ENCODE results near the gene SMAGP. TPM values are rescaled to one million over a fixed set of nuclear protein-coding genes. Genes with fewer than 3 reads are reported as not detected.

The SMAGP gene
- total RNA-seq, 2 experiments from 2014 or later = 2.5 to 3.0 TPM

GRCh38 chr12:51217133-51217967 lies 52.9 kb downstream of the SMAGP start:
- Mint-ChIP-seq H3K4me3 (peak overlapping the region; percentile 94), H3K9me3 (no peaks in the 10 kb centered on the region), H3K27ac (peak overlapping the region; percentile 98), H3K27me3 (no peaks in the 10 kb centered on the region), H3K36me3 (ENCODE audit: low read depth) (peaks cover 10% of the 10 kb centered on the region), H3K4me1 (ENCODE audit: low read depth) (peaks cover 33% of the 10 kb centered on the region)
- ATAC-seq (ENCODE audit: poor library complexity) (peak; percentile 45), DNase-seq (peak; percentile 42 to 79 (median 51))
- ChIA-PET POLR2A (interaction anchor here (0.9 to 5.1 kb wide), 26 partner anchors 8 to 1789 kb away, joined by 3 to 221 read pairs (median 9); partner anchors contain the start of genes ATF1, BIN2, CSRNP2 and DAZAP2), CTCF (interaction anchor here (0.5 to 4.0 kb wide), 13 partner anchors 18 to 195 kb away, joined by 3 to 40 read pairs (median 5); partner anchors contain the start of genes DAZAP2, SMAGP and TFCP2)
- Histone ChIP-seq H3K4me1 (ENCODE audit: insufficient read depth, low read length) (peaks cover 16% of the 10 kb centered on the region), H3K36me3 (ENCODE audit: insufficient read depth, low read length) (no peaks in the 10 kb centered on the region), H3K27me3 (ENCODE audit: control insufficient read depth in 1 of 2, insufficient read depth in 2 of 2, low read length in 2 of 2) (no peaks in the 10 kb centered on the region), H3K4me3 (ENCODE audit: low read length) (peak overlapping the region; percentile 98), H3K27ac (ENCODE audit: low read depth in 1 of 2, low read length in 2 of 2) (peak overlapping the region; percentile 86 to 92), H3K9me3 (ENCODE audit: control insufficient read depth in 1 of 2, insufficient read depth in 1 of 2, low read length in 2 of 2) (no peaks in the 10 kb centered on the region)
- TF ChIP-seq CTCF (IDR thresholded peaks at IDR 0.05) = no peak
- intact Hi-C loops (cut with DNase I, micrococcal nuclease) = loop anchor here (2.0 to 10.0 kb wide), 5 partner anchors 45 to 170 kb away; partner anchors contain the start of genes TFCP2 (in 2 of the 2), CSRNP2 (in 1 of the 2) and LETMD1 (in 1 of the 2)

- Histone ChIP-seq H3K4me3 (ENCODE audit: low read length) (peak overlapping the region; percentile 98), H3K27me3 (ENCODE audit: control insufficient read depth in 1 of 2, insufficient read depth in 2 of 2, low read length in 2 of 2) (no peaks in the 10 kb centered on the region), H3K27ac (ENCODE audit: low read depth in 1 of 2, low read length in 2 of 2) (peak overlapping the region in 1 of 2 donors; percentile 71), H3K4me1 (ENCODE audit: insufficient read depth, low read length) (peaks cover 16% of the 10 kb centered on the region), H3K9me3 (ENCODE audit: control insufficient read depth in 1 of 2, insufficient read depth in 1 of 2, low read length in 2 of 2) (no peaks in the 10 kb centered on the region), H3K36me3 (ENCODE audit: insufficient read depth, low read length) (no peaks in the 10 kb centered on the region)
- H3K4me3 Mint-ChIP-seq = peak overlapping the region; percentile 94
- H3K27me3 Mint-ChIP-seq = no peaks in the 10 kb centered on the region
- CTCF ChIA-PET = interaction anchor here (1.5 to 4.0 kb wide), 2 partner anchors 22 to 44 kb away, joined by 3 to 40 read pairs; partner anchors contain the start of genes DAZAP2 and TFCP2
- intact Hi-C loops (cut with DNase I, micrococcal nuclease) = loop anchor here (2.0 to 10.0 kb wide), 5 partner anchors 44 to 169 kb away; partner anchors contain the start of genes TFCP2 (in 2 of the 2), CSRNP2 (in 1 of the 2) and LETMD1 (in 1 of the 2)
- peak in 1 of 14 experiments; percentile 13 for DNase-seq
- POLR2A ChIA-PET = interaction anchor here (0.9 to 5.1 kb wide), 13 partner anchors 8 to 152 kb away, joined by 3 to 221 read pairs (median 15); partner anchors contain the start of genes CSRNP2, DAZAP2, SMAGP and TFCP2
- peaks cover 33% of the 10 kb centered on the region for H3K4me1 Mint-ChIP-seq (ENCODE audit: low read depth)
- TF ChIP-seq CTCF (IDR thresholded peaks at IDR 0.05) = no peak
- H3K36me3 Mint-ChIP-seq (ENCODE audit: low read depth) = peaks cover 10% of the 10 kb centered on the region
- peak overlapping the region; percentile 95 for H3K27ac Mint-ChIP-seq
- ATAC-seq (ENCODE audit: poor library complexity) = no peak
- H3K9me3 Mint-ChIP-seq = no peaks in the 10 kb centered on the region
These were observed 53.6 kb downstream of the SMAGP start for GRCh38 chr12:51216642-51217041.

GRCh38 chr12:51214895-51215294 lies 55.3 kb downstream of the SMAGP start:
- ATAC-seq (ENCODE audit: poor library complexity) = no peak
- no peak overlapping the region for H3K4me3 ChIP-seq (ENCODE audit: low read length)
- Mint-ChIP-seq H3K36me3 (ENCODE audit: low read depth) (peaks cover 22% of the 10 kb centered on the region), H3K27ac (peak overlapping the region; percentile 95), H3K4me3 (peak overlapping the region; percentile 56), H3K9me3 (no peaks in the 10 kb centered on the region), H3K4me1 (ENCODE audit: low read depth) (peaks cover 34% of the 10 kb centered on the region), H3K27me3 (no peaks in the 10 kb centered on the region)
- intact Hi-C loops (cut with DNase I, micrococcal nuclease) = loop anchor here (5.0 to 10.0 kb wide), 4 partner anchors 43 to 168 kb away; partner anchors contain the start of genes CSRNP2 (in 1 of the 2), LETMD1 (in 1 of the 2) and TFCP2 (in 1 of the 2)
- ChIA-PET POLR2A (interaction anchor here (5.1 kb wide), 1 partner anchor 25 kb away, joined by 221 read pairs; the partner anchor contains the start of gene DAZAP2), CTCF (interaction anchor here (0.5 kb wide), 1 partner anchor 202 kb away, joined by 4 read pairs; no protein-coding TSS in a partner anchor)
- peaks cover 9% of the 10 kb centered on the region for H3K36me3 ChIP-seq (ENCODE audit: insufficient read depth, low read length)
- no peak for DNase-seq
- H3K27me3 ChIP-seq (ENCODE audit: control insufficient read depth in 1 of 2, insufficient read depth in 2 of 2, low read length in 2 of 2) = no peaks in the 10 kb centered on the region
- no peak overlapping the region for H3K27ac ChIP-seq (ENCODE audit: low read depth in 1 of 2, low read length in 2 of 2)
- no peaks in the 10 kb centered on the region for H3K9me3 ChIP-seq (ENCODE audit: control insufficient read depth in 1 of 2, insufficient read depth in 1 of 2, low read length in 2 of 2)
- no peak for TF ChIP-seq CTCF (IDR thresholded peaks at IDR 0.05)
- peaks cover 16% of the 10 kb centered on the region for H3K4me1 ChIP-seq (ENCODE audit: insufficient read depth, low read length)
